Cerebellar nuclear complex (tissue), 1 donor: ENCODE data around the gene SASS6.
A peak's percentile ranks its signal among the peaks of the same experiment; 100 is the strongest.

ENCODE experiments used
- DNase-seq, 2 experiments: peaks; one replicate each; lab custom pipeline; 2025; lab: John Stamatoyannopoulos, UW

Gene SASS6

DNA sequence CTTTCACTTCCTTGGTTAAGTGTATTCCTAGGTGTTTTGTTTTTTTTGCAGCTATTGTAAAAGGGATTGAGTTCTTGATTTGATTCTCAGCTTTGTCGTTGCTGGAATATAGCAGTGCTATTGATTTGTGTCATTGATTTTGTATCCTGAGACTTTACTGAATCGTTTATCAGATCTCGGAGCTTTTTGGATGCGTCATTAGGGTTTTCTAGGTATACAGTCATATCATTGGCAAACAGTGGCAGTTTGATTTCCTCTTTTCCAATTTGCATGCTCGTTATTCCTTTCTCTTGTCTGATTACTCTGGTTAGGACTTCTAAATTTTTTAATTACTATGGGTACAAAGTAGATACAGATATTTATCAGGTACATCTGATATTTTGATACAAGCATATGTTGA lies 87.5 kb downstream of the SASS6 start:
- no peak for DNase-seq

DNA sequence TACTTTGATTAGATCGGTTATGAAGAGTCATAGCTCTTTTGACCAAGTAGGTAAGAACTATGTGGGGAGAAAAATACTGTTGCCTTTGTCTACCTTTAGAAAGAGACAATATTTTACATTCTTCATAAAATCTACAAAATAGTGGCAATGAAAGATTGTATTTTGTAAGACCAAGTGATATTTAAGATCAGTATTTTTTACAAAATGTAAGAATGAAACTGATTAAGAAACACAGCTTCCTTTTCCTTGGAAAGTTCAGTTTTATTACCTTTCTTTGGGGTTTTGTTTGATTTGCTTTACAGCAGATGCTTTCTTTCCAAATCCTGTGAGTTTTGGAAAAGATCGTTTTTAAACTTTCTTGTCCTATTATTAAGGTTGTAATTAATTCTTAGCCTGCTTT lies 93.1 kb downstream of the SASS6 start:
- DNase-seq, result no peak

DNA sequence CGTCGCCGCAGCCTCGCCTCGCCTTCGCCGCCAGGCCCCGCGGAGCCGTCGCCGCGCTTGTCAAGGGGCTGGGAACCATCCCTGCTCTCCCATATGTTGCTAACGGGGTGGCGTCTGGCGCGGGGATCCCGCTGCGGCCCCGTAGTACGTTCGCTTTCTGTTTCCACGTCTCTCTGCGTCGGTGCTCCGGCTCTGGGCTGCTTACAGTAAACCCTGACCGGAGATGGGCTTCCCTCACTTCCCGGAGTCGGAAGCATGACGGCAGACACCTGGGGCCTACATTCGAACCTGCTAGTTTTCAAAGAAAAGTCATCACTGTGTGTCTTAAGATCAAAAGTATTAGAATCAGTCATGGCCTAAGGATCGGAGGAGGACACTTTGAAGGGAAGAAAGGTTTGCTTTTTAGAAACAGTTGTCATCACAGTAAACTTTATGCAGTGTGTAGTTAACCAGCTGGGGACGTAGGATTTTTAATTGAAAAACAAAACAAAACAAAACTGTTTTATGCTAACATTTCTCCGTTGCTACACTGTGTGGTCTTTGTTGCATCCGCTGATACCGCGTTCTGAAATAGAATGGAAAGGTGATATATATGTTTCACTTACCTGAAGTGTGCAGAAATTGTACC lies 94.0 kb downstream of the SASS6 start:
- peak in 1 of 2 experiments; percentile 3 for DNase-seq

DNA sequence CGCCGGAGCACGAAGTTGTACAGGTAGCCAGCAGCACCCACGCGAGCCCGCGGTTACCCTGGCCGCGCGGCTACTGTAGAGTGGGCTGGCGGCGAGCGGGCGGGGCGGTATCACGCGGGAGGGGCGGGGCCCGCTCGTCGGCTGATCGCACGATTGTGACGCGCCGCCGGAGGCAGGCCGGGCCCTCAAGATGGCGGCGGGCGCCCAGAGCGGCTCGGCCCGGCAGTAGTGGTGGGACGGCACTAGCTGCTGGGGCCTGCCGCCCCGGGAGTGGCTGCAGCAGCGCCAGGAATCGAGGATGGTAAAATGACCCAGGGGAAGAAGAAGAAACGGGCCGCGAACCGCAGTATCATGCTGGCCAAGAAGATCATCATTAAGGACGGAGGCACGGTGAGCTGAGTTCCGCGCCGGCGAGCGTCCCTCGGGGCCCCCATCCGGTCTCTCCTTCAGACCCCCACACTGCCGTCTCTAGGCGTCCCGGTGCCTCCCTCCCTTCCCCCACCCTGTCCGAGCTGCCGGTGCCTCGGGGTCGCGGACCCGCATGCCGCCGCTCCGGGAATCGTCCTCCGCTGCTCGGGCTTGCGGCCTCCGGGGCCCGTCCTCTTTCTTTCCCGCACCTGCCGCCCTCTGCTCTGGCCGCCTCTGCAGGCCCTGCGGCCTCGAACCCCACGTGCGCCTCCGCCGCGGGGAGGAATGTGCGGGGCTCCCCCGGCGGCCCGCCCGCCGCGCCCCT lies 94.6 kb downstream of the SASS6 start:
- peak in 1 of 2 experiments; percentile 13 for DNase-seq

DNA sequence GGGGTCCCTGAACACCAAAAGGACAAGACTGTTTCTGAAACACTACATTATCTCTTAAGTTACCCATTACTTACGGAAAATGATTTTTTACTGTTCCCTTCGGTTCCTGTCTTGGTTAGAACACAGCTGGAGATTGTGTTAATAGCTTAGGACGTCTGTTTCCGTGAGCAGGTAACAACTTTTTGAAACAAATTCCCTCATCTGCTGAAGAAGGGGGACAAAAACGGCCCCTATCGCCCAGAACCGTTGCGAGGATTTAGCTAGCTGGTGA lies 95.1 kb downstream of the SASS6 start:
- DNase-seq, result no peak

DNA sequence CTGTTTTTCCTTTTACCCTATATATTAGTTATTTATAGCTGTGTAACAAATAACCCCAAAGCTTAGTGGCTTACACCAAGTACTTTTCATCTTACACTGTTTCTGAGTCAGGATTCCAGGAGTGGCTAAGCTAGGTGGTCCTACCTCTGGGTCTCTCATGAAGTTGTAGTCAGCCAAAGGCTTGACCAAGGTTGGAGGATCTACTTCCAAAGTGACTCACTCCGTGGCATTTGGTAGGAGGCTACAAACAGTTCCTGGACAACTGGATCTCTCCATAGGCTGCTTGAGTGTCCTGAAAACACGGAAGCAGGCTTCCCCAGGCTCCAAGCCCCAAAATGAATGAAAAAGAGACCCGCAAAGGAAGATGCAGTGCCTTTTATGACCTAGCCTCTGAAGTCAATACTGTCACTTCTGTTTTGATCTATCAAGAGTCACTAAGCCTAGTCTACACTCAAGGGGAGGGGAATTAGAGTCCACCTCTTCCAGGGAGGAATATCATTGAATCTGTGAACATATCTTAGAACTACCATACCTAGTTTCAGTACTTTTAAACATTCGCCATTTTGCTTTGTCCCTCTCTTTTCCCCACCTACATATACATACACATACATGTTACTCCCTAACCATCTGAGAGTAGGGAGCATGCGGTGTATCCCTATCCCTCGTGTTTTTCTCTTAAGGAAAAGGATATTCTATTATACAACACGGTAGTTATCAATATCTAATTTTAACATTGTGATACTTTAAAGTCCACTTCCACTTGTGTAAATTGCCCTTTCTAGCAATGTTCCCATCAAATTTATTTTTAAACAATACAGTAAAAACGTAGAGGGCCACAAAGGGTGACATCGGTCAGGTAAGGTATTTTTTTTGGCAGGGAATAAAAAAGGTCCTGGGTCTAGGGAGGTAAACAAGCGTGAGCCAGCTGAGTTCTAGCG lies 95.7 kb downstream of the SASS6 start:
- no peak for DNase-seq

DNA sequence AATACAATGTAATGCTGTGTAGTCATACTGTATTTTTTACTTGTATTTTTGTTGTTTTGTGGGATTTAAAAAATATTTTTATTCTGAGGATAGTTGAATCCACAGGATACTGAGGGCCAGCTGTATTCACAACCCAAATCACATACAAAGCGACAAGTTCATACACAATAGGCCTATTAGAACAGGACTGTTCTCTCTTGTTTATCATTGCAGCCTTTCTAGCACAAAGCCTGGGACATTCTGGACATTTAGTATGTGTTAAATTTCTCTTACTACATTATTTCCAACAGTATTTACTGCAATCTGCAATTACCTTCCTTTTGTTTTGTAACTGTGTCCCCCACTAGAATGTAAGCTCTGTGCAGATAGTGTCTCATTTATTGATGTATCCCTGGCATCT lies 97.5 kb downstream of the SASS6 start:
- no peak for DNase-seq

DNA sequence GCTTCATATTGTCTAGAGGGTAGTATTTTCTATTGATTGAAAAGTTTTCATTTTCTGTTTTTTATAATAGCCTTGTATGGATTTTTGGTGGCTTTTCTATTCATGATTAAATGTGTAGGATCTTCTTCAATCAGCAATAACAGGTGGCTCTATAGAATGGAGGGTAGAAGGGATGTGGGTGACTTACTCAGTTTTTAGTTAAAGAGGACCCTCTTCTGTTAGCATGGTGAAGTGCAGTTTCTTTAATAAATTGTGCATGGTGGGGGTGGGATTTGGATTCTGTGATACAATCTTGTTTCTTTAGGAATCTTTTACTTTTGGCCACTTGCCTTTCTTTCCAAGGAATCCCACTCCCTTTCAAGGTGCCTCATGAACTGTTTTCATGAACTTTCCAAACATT lies 98.3 kb downstream of the SASS6 start:
- DNase-seq, result no peak
